ENCODE results near the gene COX17. TPM values are rescaled to one million over a fixed set of nuclear protein-coding genes. Genes with fewer than 3 reads are reported as not detected.

Gene COX17
- total RNA-seq, 1 experiment from 2014 or later, result 51.6 TPM

- TF ChIP-seq FOSL1 (IDR thresholded peaks at IDR 0.05; ENCODE audit: low read depth), result no peak
- TF ChIP-seq ZFX (IDR thresholded peaks at IDR 0.05), result no peak
- TF ChIP-seq ELF1 (IDR thresholded peaks at IDR 0.05; ENCODE audit: borderline replicate concordance, low read depth), result no peak
- no peak for TF ChIP-seq SP1 (IDR thresholded peaks at IDR 0.05; ENCODE audit: low read depth)
Measured at GRCh38 chr3:119647843-119648575, 29.2 kb downstream of the COX17 start (continued).

GRCh38 chr3:119647171-119647570, 30.0 kb downstream of the COX17 start:
- H2AFZ ChIP-seq (ENCODE audit: low read depth, low read length, poor library complexity, severe bottlenecking), result no peak overlapping the region
- TF ChIP-seq POLR2A (IDR thresholded peaks at IDR 0.05; ENCODE audit: borderline replicate concordance, extremely low read depth, insufficient read depth, insufficient read length), result no peak
- no peak for TF ChIP-seq JUND (IDR thresholded peaks at IDR 0.05)
- TF ChIP-seq TCF7L2 (IDR thresholded peaks at IDR 0.05; ENCODE audit: borderline replicate concordance, extremely low read depth, insufficient read depth, insufficient read length), result no peak
- no peak for TF ChIP-seq ZFX (IDR thresholded peaks at IDR 0.05)
- no peak for TF ChIP-seq RAD21 (IDR thresholded peaks at IDR 0.05; ENCODE audit: low read depth)
- no peak for TF ChIP-seq MAX (IDR thresholded peaks at IDR 0.05)
- TF ChIP-seq ATF3 (IDR thresholded peaks at IDR 0.05), result no peak
- no peak for TF ChIP-seq SP1 (IDR thresholded peaks at IDR 0.05; ENCODE audit: low read depth)
- TF ChIP-seq POLR2AphosphoS5 (IDR thresholded peaks at IDR 0.05; ENCODE audit: low read depth, low read length), result no peak
- BruUV-seq (replicated peaks), result no TSS peak

More at GRCh38 chr3:119647171-119647570, 30.0 kb downstream of the COX17 start:
- peaks cover 0 to 21% of the 10 kb centered on the region in 2 experiments; a peak in 2 of 4 replicates for H3K4me1 ChIP-seq (ENCODE audit: control insufficient read depth in 1 of 2, insufficient read depth in 2 of 2, low read length in 2 of 2)
- H3K27ac ChIP-seq (ENCODE audit: low read depth, low read length), result no peak overlapping the region
- no peak overlapping the region for H3K9ac ChIP-seq (ENCODE audit: low read length)
- intact Hi-C loops (cut with micrococcal nuclease), result no loop called here
- ChIA-PET CTCF (no interaction called here), POLR2A (no interaction called here), RAD21 (ENCODE audit: low non-redundant PET in 1 of 2, low total read pairs in 2 of 2, uncharacterized antibody in 2 of 2, unreplicated experiment in 2 of 2) (no interaction called here)
- ATAC-seq (no peak), DNase-seq (ENCODE audit: low read depth, low spot score) (no peak)
- H3K9me2 ChIP-seq (ENCODE audit: insufficient read depth), result no peaks in the 10 kb centered on the region
- no peaks in the 10 kb centered on the region for H3K36me3 ChIP-seq (ENCODE audit: control insufficient read depth in 1 of 2, insufficient read depth in 2 of 2, low read length in 2 of 2)
- no peaks in the 10 kb centered on the region for H3K79me2 ChIP-seq (ENCODE audit: insufficient read depth, low read length)
- no peaks in the 10 kb centered on the region for H3K9me3 ChIP-seq (ENCODE audit: control insufficient read depth in 1 of 2, insufficient read depth in 1 of 2, low read depth in 1 of 2, low read length in 2 of 2)
- no peaks in the 10 kb centered on the region for H3K27me3 ChIP-seq (ENCODE audit: insufficient read depth, low read length)
- no peak overlapping the region for H3K4me2 ChIP-seq (ENCODE audit: low read length)
- no peaks in the 10 kb centered on the region for H4K20me1 ChIP-seq (ENCODE audit: insufficient read depth)
- no peak overlapping the region for H3K4me3 ChIP-seq (replicated peaks in 1 of 2; ENCODE audit: low read depth in 1 of 2, low read length in 2 of 2)
